ENCODE measurements around the gene SYVN1. TPM values are rescaled to one million over a fixed set of nuclear protein-coding genes. Genes with fewer than 3 reads are reported as not detected.
A peak's percentile ranks its signal among the peaks of the same experiment; 100 is the strongest.

SYVN1 gene
- total and polyA plus RNA-seq, 12 donors: 9.7 to 124 (median 59.9) TPM

DNA sequence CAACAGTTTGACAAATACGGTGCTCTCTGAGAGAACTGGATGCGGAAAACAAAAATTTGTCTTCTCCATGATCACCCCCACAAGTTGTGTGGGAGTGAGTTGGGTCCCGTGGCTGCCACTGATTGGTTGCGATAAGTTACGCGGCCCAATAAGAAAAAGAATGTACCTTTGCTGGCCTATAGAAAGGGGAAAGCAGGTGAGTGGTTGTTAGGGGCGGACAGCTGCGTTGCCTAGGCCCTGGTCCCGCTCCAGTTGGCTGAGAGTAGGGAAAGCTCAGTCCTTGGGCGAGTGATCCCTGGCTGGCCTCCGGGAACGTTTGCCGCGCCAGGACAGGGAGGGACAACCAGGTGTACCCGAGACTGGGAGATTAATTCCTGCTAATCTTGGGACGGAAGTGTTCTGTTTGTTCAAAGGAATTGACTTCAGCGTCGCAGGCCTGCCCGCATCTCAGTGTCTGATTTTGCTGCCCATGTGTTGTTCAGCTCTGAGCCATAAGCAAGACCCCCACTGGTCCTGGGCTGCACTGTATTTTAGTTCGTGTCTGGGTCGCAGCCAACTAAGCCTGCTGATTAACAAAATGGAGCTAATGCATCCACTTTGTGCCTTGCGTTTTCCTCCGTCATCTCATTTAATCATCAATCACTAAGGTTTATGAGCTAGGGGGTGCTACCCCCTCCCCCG lies 773 bp upstream of the SYVN1 start:
- peak in 1 of 2 donors; percentile 64 for TF ChIP-seq POLR2A (IDR thresholded peaks at IDR 0.05)
- TF ChIP-seq, protein P1, sequence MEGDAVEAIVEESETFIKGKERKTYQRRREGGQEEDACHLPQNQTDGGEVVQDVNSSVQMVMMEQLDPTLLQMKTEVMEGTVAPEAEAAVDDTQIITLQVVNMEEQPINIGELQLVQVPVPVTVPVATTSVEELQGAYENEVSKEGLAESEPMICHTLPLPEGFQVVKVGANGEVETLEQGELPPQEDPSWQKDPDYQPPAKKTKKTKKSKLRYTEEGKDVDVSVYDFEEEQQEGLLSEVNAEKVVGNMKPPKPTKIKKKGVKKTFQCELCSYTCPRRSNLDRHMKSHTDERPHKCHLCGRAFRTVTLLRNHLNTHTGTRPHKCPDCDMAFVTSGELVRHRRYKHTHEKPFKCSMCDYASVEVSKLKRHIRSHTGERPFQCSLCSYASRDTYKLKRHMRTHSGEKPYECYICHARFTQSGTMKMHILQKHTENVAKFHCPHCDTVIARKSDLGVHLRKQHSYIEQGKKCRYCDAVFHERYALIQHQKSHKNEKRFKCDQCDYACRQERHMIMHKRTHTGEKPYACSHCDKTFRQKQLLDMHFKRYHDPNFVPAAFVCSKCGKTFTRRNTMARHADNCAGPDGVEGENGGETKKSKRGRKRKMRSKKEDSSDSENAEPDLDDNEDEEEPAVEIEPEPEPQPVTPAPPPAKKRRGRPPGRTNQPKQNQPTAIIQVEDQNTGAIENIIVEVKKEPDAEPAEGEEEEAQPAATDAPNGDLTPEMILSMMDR (IDR thresholded peaks at IDR 0.05): no peak
- peak; percentile 90 to 98 (median 97) for DNase-seq
- Histone ChIP-seq H3K4me3 (peak overlapping the region; percentile 52 to 92 (median 84)), H3K9me3 (replicated peaks in 1 of 3) (no peaks in the 10 kb centered on the region), H3K27ac (peak overlapping the region; percentile 80 to 98 (median 96)), H3K27me3 (no peaks in the 10 kb centered on the region), H3K4me1 (replicated peaks in 1 of 2) (peaks cover 18 to 29% of the 10 kb centered on the region in 2 donors), H3K36me3 (replicated peaks in 1 of 2) (peaks cover 0 to 30% of the 10 kb centered on the region in 2 donors)
- WGBS, 4 donors: 1 to 4% (median 2%) methylated on average over 14 to 24 of the region's 24 CpGs
- intact Hi-C loops (cut with DNase I): loop anchor here in 1 of 2 donors (5.0 kb wide), 1 partner anchor 47 kb away; the partner anchor contains the start of gene CAPN1

DNA sequence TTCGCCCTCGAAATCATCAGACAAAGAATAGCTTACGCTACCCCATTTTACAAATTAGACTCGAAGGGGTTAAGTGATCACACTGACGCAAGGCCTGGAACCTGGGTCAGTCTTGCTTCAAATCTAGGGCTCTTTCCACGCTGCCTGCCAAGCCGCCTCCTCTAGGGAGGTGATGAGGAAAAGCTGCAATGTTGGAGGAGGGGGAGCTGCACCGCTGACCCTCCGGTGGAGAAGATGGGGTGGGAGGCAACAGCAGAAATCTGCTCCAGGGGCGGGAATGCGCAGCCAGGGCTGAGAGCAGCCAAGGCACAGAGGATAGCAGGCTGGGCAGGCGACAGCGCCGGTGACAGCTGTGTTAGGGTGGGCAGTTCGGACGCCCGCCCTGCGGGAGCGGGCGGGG lies 595 bp downstream of the SYVN1 start:
- DNase-seq: peak in 6 of 7 donors; percentile 56 to 73 (median 68)
- 0 to 3% (median 1%) methylated on average over 12 to 20 of the region's 20 CpGs for WGBS, 4 donors
- Histone ChIP-seq H3K9me3 (replicated peaks in 1 of 3) (no peaks in the 10 kb centered on the region), H3K4me3 (peak overlapping the region; percentile 52 to 92 (median 84)), H3K4me1 (replicated peaks in 1 of 2) (peaks cover 18 to 38% of the 10 kb centered on the region in 2 donors), H3K27ac (peak overlapping the region; percentile 80 to 98 (median 96)), H3K27me3 (no peaks in the 10 kb centered on the region), H3K36me3 (replicated peaks in 1 of 2) (peaks cover 0 to 44% of the 10 kb centered on the region in 2 donors)
- TF ChIP-seq, protein P1 (IDR thresholded peaks at IDR 0.05): no peak
- no peak for TF ChIP-seq POLR2A (IDR thresholded peaks at IDR 0.05)
- intact Hi-C loops (cut with DNase I): no loop called here

DNA sequence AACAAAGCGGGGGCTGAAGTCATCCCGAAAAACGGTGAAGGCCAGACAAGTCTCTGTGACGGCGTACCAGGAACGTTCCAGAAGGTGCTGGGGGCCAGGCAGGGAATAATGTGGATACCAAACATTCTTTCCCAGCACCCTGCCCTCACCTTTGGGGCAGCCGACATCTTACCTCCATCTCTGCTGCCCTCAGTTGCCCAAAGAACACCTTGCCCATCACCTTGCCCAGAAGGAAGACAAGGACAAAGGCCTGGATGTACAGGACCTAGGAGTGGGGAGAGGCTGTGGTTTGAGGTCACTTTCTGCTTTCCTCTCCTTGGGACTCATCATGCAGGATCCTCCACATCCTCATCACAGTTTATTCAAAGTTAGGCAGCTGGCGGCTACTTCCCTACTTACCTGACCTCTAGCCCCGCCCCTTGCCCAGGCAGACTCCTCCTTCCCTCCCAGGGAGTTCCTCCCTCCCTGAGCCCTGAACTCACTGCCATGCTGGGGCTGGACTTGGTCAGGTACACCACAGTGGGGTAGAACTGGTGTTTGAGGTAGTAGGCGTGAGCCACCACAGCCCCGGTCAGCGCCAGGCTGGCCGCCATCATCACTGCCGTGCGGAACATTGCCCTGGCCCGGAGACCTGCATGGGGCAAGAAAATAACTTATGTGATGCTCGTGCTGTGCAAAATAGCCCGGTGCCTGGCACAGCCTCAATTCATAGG lies 1.2 kb downstream of the SYVN1 start:
- Histone ChIP-seq H3K4me1 (replicated peaks in 1 of 2) (peaks cover 18 to 41% of the 10 kb centered on the region in 2 donors), H3K9me3 (replicated peaks in 1 of 3) (no peaks in the 10 kb centered on the region), H3K36me3 (replicated peaks in 1 of 2) (peaks cover 0 to 50% of the 10 kb centered on the region in 2 donors), H3K4me3 (peak overlapping the region in 3 of 4 donors; percentile 52 to 92 (median 78)), H3K27me3 (no peaks in the 10 kb centered on the region), H3K27ac (peak overlapping the region; percentile 80 to 98 (median 96))
- 32 to 39% (median 34%) methylated on average over 15 to 18 of the region's 18 CpGs for WGBS, 4 donors
- TF ChIP-seq POLR2A (IDR thresholded peaks at IDR 0.05): no peak
- TF ChIP-seq, protein P1 (IDR thresholded peaks at IDR 0.05): no peak
- intact Hi-C loops (cut with DNase I): no loop called here
- peak in 5 of 7 donors; percentile 48 to 73 (median 62) for DNase-seq
